ENCODE results near the gene USF3.

The USF3 gene

GRCh38 chr3:113602256-113602655 is 94.2 kb downstream of the USF3 start:
- no peak for DNase-seq

GRCh38 chr3:113601240-113601639 is 95.2 kb downstream of the USF3 start:
- DNase-seq, result no peak

- DNase-seq, result no peak
These were observed 95.8 kb downstream of the USF3 start for GRCh38 chr3:113600418-113601182.

All from activated CD4-positive, CD25-positive, alpha-beta regulatory T cell (primary cell).